ENCODE data around the gene GPRC5D. TPM values are rescaled to one million over a fixed set of nuclear protein-coding genes. Genes with fewer than 3 reads are reported as not detected.
A peak's percentile ranks its signal among the peaks of the same experiment; 100 is the strongest.

Gene GPRC5D
- total RNA-seq, 2 experiments from 2014 or later: not detected

DNA sequence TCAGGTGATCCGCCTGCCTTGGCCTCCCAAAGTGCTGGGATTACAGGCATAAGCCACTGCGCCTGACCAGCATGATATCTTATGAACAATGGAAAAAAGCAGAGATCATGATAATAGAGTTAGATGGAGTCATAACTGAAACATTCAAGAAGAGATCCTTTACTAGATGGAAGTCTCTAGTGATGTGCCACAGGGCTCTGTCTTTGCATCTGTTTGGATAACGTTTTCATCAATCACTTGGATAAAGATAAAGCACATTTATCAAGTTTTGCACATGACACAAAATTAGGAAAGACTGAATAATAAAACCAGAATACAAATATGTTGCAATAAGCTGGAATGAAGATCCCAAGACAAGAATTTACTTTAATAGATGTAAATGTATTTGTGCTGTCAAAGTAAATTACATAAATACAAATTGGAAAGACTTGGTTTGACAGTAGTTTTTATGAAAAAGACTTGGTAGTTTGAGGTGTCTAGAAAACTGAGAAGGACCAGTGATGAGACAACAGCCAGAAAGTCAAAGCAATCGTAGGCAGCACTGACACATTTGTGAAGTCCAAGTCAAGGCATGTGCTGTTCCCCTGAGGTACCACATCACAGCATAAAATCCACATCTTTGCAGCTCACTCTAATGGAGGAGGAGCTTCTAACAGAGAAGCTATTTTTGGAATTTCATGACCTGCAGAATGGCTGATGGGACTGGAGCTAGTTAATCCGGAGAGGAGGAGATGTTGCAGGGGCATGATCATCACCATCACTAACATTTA lies 32.1 kb downstream of the GPRC5D start:
- H3K9me3 Mint-ChIP-seq: no peaks in the 10 kb centered on the region
- no peak overlapping the region for H3K4me3 Mint-ChIP-seq
- ATAC-seq (ENCODE audit: low read depth) (no peak), DNase-seq (no peak)
- no peak overlapping the region for H3K27ac Mint-ChIP-seq
- peaks cover 21% of the 10 kb centered on the region for H3K27me3 Mint-ChIP-seq
- POLR2A ChIA-PET: no interaction called here
- peaks cover 8% of the 10 kb centered on the region for H3K4me1 Mint-ChIP-seq
- no peaks in the 10 kb centered on the region for H3K36me3 Mint-ChIP-seq

DNA sequence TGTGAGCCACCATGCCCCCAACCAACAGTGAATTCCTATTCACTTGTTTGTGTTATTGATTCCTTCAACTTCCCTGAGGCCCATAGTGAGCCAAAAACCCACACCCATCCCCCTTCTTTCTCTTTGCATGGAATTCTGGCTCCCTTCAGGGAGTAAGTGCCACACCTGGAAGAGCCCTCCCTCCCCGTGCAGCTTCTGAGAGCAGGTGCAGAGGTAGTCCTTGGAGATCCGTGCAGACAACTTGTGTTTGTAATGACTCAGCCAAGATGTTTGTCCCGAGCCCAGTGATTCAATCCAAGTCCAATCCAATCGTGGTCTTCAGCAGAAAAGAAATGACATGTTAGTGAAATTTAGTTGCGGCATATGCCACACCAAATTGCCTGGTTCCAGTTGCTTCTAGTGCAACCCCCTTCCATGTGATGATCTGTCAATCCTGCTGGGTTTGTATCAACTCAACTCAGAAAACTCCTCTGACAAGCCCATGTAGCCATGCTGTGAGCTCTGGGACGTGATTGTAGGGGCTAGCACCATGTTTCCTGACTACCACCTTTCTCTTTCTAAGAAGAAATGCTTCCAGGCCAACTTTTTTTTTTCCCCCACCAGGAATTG lies 33.1 kb downstream of the GPRC5D start:
- no peaks in the 10 kb centered on the region for H3K9me3 Mint-ChIP-seq
- ATAC-seq (ENCODE audit: low read depth) (no peak), DNase-seq (no peak)
- POLR2A ChIA-PET: no interaction called here
- H3K27me3 Mint-ChIP-seq: peaks cover 25% of the 10 kb centered on the region
- no peaks in the 10 kb centered on the region for H3K36me3 Mint-ChIP-seq
- H3K27ac Mint-ChIP-seq: no peak overlapping the region
- H3K4me3 Mint-ChIP-seq: no peak overlapping the region
- H3K4me1 Mint-ChIP-seq: peaks cover 8% of the 10 kb centered on the region

DNA sequence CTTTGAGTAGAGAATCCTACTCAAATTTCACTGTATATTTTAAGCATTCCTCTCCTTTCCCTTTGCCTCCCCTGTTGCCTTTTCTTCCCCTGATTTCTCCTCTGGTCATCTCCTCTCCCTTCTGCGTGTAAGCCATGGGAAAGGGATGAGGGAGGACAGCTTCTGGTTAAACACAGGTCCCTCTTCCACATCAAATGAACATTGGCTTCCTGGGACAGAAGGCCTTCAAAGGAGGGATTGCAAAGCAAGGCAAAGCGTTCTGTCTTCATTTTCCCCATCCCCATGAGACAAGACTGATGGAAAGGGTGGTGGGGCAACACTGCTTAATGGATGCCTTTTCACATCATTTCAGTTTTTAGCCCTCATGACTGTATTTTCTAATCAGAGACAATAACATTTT lies 34.5 kb downstream of the GPRC5D start:
- ATAC-seq (ENCODE audit: low read depth) (no peak), DNase-seq (no peak)
- Mint-ChIP-seq H3K27me3 (peaks cover 30% of the 10 kb centered on the region), H3K4me3 (no peak overlapping the region), H3K27ac (no peak overlapping the region), H3K4me1 (peaks cover 8% of the 10 kb centered on the region), H3K36me3 (no peaks in the 10 kb centered on the region), H3K9me3 (no peaks in the 10 kb centered on the region)
- POLR2A ChIA-PET: no interaction called here

DNA sequence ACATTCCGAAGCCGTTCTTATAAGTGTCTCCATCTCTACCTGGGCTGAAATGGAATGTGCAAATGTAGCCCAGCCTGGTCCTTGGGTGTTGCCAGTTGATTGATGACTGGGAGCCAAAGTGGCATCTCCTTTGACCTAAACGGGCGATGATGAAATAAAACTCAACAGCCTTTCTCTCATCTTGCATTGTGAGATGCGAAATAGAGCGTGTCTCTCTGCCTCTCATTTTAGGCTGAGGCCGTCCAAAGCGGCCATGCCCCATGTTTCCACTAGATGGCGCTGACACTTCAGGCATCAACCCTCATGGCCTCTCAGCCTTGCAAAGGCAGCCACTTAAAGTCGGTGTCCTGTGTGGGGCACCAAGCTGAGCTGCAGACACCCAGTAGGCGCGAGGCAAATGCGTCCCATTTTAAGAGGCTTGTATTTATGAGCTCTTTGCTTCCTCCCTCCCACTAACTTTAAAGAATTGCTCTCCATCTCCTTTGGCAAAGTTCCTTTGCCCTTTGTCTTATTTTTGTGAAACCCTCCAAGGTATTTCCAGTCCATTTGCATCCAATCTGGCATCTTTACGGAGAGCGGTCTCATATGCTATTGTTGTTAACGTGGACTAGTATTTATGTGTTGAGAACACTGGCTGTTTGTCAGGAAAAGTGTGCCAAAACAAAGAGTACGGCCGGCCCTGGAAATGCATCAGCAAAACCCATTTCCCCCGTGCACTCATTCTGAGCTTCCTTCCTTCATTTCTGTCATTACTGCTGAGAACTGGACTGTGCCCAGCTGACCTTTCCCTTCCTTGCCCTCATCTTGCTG lies 35.6 kb downstream of the GPRC5D start:
- Mint-ChIP-seq H3K27ac (no peak overlapping the region), H3K4me3 (peak overlapping the region; percentile 33), H3K9me3 (no peaks in the 10 kb centered on the region), H3K4me1 (peaks cover 8% of the 10 kb centered on the region), H3K36me3 (no peaks in the 10 kb centered on the region), H3K27me3 (peaks cover 30% of the 10 kb centered on the region)
- POLR2A ChIA-PET: interaction anchor here (1.9 kb wide), 1 partner anchor 296 kb away, joined by 4 read pairs; no protein-coding TSS in a partner anchor
- DNase-seq (peak; percentile 85), ATAC-seq (ENCODE audit: low read depth) (peak; percentile 98)

DNA sequence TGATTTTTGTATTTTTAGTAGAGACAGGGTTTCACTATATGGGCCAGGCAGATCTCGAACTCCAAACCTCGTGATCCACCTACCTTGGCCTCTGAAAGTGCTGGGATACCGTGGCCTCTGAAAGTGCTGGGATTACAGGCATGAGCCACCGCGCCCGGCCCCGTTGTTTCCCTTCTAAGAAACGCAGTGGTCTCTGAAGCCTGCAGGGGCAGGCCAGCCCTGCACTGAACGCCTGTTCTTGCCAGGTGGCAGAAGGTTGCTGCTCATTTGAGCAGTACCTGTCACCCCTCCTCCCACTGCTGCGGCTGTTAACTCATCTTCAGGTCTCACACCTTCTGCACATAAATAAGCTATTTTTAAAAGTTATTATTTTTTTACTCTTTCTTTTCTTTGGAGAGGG lies 36.3 kb downstream of the GPRC5D start:
- no peak for ATAC-seq (ENCODE audit: low read depth)
- Mint-ChIP-seq H3K4me1 (peaks cover 8% of the 10 kb centered on the region), H3K9me3 (no peaks in the 10 kb centered on the region), H3K27ac (no peak overlapping the region), H3K27me3 (peaks cover 30% of the 10 kb centered on the region), H3K36me3 (no peaks in the 10 kb centered on the region), H3K4me3 (no peak overlapping the region)
- POLR2A ChIA-PET: interaction anchor here (1.9 kb wide), 1 partner anchor 296 kb away, joined by 4 read pairs; no protein-coding TSS in a partner anchor
- no peak for DNase-seq

DNA sequence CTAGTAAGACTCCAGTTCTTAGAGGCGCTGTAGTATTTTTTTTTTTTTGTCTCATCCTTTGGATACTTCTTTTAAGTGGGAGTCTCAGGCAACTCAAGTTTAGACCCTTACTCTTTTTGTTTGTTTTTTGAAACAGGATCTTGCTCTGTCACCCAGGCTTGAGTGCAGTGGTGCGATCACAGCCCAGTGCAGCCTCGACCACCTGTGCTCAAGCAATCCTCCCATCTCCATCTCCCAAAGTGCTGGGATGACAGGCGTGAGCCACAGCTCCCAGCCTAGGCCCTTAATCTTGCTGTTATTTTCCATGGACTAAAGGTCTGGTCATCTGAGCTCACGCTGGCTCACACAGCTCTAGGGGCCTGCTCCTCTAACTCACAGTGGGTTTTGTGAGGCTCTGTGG lies 39.3 kb downstream of the GPRC5D start:
- H3K4me1 Mint-ChIP-seq: peaks cover 26% of the 10 kb centered on the region
- no peak overlapping the region for H3K4me3 Mint-ChIP-seq
- no peak for ATAC-seq (ENCODE audit: low read depth)
- no peak for DNase-seq
- no peaks in the 10 kb centered on the region for H3K9me3 Mint-ChIP-seq
- no peak overlapping the region for H3K27ac Mint-ChIP-seq
- no peaks in the 10 kb centered on the region for H3K36me3 Mint-ChIP-seq
- POLR2A ChIA-PET: interaction anchor here (0.5 kb wide), 1 partner anchor 311 kb away, joined by 3 read pairs; no protein-coding TSS in a partner anchor
- peaks cover 22% of the 10 kb centered on the region for H3K27me3 Mint-ChIP-seq

DNA sequence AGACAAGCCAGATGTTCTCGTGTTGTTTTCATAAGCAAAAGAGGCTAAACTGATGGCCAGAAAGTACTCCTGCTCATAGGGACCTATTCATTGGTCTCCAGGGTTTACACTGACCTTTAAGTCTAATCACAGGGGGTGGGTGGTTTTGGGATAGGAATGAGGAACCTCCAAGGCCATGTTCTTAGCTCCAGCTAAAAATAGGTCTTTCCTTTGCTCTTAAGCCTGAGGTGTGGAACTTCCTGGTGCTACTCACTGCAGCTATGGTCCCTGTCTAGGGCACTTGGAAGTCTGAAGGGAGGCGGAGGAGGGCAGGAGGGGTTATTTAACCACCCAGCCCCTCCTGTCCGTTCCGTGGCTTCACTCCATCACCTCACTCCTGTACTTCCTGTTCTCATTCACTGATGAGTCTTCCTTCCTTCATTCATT lies 42.0 kb downstream of the GPRC5D start:
- POLR2A ChIA-PET: no interaction called here
- H3K9me3 Mint-ChIP-seq: no peaks in the 10 kb centered on the region

DNA sequence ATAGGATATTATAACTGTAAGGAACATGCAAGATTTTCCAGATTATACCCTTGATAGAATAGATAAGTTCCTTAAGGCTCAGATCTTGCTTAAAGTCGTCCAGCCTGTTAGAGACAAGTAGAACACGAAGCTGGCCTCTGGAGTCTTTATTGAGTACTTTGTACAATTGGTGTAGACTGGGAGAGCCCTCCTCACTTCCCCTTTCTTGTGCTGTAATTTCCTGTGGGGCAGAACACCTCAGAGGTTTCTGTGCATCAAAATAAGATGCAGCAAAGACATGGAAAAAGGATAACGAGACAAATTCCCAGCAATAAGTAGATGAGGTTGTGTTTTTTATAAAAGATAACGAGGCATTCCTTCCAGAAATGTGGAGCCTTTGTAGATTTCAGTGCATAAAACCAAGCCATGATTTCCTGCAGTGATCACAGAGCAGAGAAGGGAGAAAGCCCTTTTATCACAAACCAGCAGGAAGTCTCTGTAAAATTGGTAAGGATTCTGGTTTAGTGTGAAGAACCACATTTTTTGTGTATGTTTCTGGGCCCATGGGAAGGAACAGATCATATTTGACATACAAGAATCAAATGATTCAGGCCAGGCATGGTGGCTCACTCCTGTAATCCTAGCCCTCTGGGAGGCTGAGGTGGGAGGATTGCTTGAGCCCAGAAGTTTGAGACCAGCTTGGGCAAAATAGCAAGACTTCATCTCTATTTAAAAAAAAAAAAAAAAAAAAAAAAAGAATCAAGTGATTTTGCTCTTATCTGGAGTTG lies 42.6 kb downstream of the GPRC5D start:
- Mint-ChIP-seq H3K4me1 (peaks cover 18% of the 10 kb centered on the region), H3K4me3 (peak overlapping the region; percentile 39), H3K36me3 (no peaks in the 10 kb centered on the region), H3K27ac (no peak overlapping the region), H3K9me3 (no peaks in the 10 kb centered on the region), H3K27me3 (peaks cover 14% of the 10 kb centered on the region)
- DNase-seq: no peak
- ATAC-seq (ENCODE audit: low read depth): peak; percentile 43
- POLR2A ChIA-PET: no interaction called here

More for the DNA sequence above, 42.0 kb downstream of the GPRC5D start:
- no peak for DNase-seq
- peaks cover 18% of the 10 kb centered on the region for H3K4me1 Mint-ChIP-seq
- no peak for ATAC-seq (ENCODE audit: low read depth)
- peak overlapping the region; percentile 28 for H3K27ac Mint-ChIP-seq
- peaks cover 13% of the 10 kb centered on the region for H3K27me3 Mint-ChIP-seq
- H3K36me3 Mint-ChIP-seq: no peaks in the 10 kb centered on the region
- H3K4me3 Mint-ChIP-seq: no peak overlapping the region

DNA sequence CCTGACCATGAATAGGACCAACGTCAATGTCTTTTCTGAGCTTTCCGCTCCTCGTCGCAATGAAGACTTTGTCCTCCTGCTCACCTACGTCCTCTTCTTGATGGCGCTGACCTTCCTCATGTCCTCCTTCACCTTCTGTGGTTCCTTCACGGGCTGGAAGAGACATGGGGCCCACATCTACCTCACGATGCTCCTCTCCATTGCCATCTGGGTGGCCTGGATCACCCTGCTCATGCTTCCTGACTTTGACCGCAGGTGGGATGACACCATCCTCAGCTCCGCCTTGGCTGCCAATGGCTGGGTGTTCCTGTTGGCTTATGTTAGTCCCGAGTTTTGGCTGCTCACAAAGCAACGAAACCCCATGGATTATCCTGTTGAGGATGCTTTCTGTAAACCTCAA lies 43.3 kb downstream of the GPRC5D start:
- H3K4me3 Mint-ChIP-seq: no peak overlapping the region
- no peak overlapping the region for H3K27ac Mint-ChIP-seq
- H3K27me3 Mint-ChIP-seq: peaks cover 10% of the 10 kb centered on the region
- ATAC-seq (ENCODE audit: low read depth) (no peak), DNase-seq (no peak)
- H3K9me3 Mint-ChIP-seq: no peaks in the 10 kb centered on the region
- POLR2A ChIA-PET: no interaction called here
- H3K4me1 Mint-ChIP-seq: peaks cover 18% of the 10 kb centered on the region
- no peaks in the 10 kb centered on the region for H3K36me3 Mint-ChIP-seq

DNA sequence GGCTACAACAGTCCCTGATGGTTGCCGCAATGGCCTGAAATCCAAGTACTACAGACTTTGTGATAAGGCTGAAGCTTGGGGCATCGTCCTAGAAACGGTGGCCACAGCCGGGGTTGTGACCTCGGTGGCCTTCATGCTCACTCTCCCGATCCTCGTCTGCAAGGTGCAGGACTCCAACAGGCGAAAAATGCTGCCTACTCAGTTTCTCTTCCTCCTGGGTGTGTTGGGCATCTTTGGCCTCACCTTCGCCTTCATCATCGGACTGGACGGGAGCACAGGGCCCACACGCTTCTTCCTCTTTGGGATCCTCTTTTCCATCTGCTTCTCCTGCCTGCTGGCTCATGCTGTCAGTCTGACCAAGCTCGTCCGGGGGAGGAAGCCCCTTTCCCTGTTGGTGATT lies 43.7 kb downstream of the GPRC5D start:
- POLR2A ChIA-PET: no interaction called here
- Mint-ChIP-seq H3K4me1 (peaks cover 18% of the 10 kb centered on the region), H3K27ac (no peak overlapping the region), H3K4me3 (no peak overlapping the region), H3K36me3 (no peaks in the 10 kb centered on the region), H3K9me3 (no peaks in the 10 kb centered on the region), H3K27me3 (peaks cover 7% of the 10 kb centered on the region)
- ATAC-seq (ENCODE audit: low read depth): no peak
- DNase-seq: no peak

DNA sequence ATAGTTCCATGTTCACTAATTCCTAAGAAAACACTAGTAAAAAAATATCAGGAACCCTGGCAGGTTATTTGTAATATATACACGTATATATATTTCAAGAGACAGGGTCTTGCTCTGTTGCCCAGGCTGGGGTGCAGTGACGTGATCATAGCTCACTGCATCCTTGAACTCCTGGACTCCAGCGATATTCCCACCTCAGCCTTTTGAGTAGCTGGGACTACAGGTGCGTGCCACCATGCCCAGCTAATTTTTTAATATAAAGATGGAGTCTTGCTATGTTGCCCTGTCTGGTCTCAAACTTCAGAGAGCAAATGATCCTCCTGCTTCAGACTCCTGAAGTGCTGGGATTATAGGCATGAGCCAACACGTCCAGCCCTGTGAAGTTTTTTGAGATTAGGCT lies 44.4 kb downstream of the GPRC5D start:
- ATAC-seq (ENCODE audit: low read depth) (no peak), DNase-seq (no peak)
- Mint-ChIP-seq H3K9me3 (no peaks in the 10 kb centered on the region), H3K27ac (no peak overlapping the region), H3K4me3 (no peak overlapping the region), H3K36me3 (no peaks in the 10 kb centered on the region), H3K27me3 (peaks cover 6% of the 10 kb centered on the region), H3K4me1 (peaks cover 18% of the 10 kb centered on the region)
- POLR2A ChIA-PET: no interaction called here

DNA sequence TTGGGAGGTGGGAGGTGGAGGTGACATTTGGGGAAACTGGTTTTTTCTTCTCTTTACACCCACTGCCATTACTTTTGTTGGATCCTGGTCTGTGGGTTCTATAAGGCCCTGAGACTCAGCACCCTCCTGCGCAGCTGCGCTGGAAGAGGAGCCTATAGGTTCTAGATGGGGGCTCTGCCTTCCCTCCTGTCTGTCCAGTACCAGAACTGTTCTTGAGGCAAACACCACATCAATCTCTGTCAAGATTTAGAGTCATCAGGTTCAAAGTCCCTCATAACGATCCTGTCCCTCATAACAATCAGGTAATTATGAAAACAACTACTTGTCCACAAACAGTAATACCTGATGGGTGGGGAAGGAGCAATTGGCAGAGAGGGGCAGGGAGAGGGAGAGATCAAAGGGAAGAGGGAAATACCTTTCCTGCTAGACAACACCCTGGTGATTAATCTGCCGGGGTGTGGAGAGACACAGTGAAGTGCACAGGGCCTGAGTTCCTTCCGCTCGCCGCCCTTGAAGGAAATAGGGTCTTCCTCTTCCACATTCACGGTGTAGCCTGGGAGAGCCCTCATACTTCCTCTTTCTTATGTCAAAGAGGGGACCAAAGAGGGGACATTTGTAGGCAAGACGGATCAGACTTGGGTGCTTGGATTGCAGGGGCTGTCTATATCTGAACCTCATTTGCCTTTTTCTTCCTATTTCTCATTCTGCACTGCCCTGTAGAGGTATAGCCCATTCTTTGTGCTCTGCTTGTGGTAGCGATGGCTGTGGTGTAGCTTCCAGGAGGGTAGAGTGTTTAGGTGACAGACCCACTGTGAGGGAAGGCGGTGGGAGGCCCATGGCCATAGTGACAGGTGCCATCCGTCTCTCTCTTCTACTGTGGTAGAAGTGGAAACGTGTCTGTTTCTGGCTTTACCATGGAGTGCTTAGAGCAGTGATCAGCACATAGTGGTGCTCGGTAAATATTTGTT lies 48.0 kb downstream of the GPRC5D start:
- H3K27me3 Mint-ChIP-seq: peaks cover 6% of the 10 kb centered on the region

More for the DNA sequence above, 48.0 kb downstream of the GPRC5D start:
- no peaks in the 10 kb centered on the region for H3K9me3 Mint-ChIP-seq
- no peak overlapping the region for H3K27ac Mint-ChIP-seq
- no peak overlapping the region for H3K4me3 Mint-ChIP-seq
- DNase-seq (no peak), ATAC-seq (ENCODE audit: low read depth) (no peak)
- no peaks in the 10 kb centered on the region for H3K36me3 Mint-ChIP-seq
- H3K4me1 Mint-ChIP-seq: peaks cover 7% of the 10 kb centered on the region
- POLR2A ChIA-PET: no interaction called here
